Activated CD4-positive, alpha-beta memory T cell treated with anti-CD3 and anti-CD28 coated beads, Interleukin-2, amount 10 ng/mL, durations not matched to agents 7 days and 5 days (primary cell): ENCODE data around the gene XYLT1. TPM values are rescaled to one million over a fixed set of nuclear protein-coding genes. Genes with fewer than 3 reads are reported as not detected.

Experiments
- CTCF ChIA-PET: fragments of 350-600 bp; sonication (Branson Sonifier 250); formaldehyde crosslinking; loops from one replicate; lab custom pipeline; 2021; ENCODE audit warnings: antibody characterized with exemption, inconsistent platforms; lab: Charles Lee
- POLR2A ChIA-PET: fragments of 350-600 bp; sonication (Branson Sonifier 250); formaldehyde crosslinking; loops from one replicate; lab custom pipeline; 2021; ENCODE audit warnings: antibody characterized with exemption; lab: Charles Lee
- DNase-seq: peaks from one replicate; pipeline ENCODE4 v3.0.0-alpha.2; 2020
- H3K27ac Mint-ChIP-seq: one replicate; pipeline ENCODE4 v1.8.0; 2021; ENCODE audit warnings: mild to moderate bottlenecking, mixed read lengths
- H3K27me3 Mint-ChIP-seq: one replicate; pipeline ENCODE4 v1.8.0; 2021; ENCODE audit warnings: mixed read lengths
- H3K36me3 Mint-ChIP-seq: one replicate; pipeline ENCODE4 v1.8.0; 2021; ENCODE audit warnings: low read depth, mixed read lengths
- H3K4me1 Mint-ChIP-seq: one replicate; pipeline ENCODE4 v1.8.0; 2021; ENCODE audit warnings: mixed read lengths
- H3K4me3 Mint-ChIP-seq: one replicate; pipeline ENCODE4 v1.8.0; 2021; ENCODE audit warnings: mild to moderate bottlenecking, mixed read lengths
- H3K9me3 Mint-ChIP-seq: one replicate; pipeline ENCODE4 v1.8.0; 2021; ENCODE audit warnings: mixed read lengths
- total RNA-seq, 2 experiments: library from RNA; stranded (reverse); gene quantifications; one replicate each; pipeline ENCODE4 v1.2.3, GENCODE V29; 2021

Gene XYLT1
- total RNA-seq, 2 experiments from 2014 or later, result 30.2 to 34.9 TPM

DNA sequence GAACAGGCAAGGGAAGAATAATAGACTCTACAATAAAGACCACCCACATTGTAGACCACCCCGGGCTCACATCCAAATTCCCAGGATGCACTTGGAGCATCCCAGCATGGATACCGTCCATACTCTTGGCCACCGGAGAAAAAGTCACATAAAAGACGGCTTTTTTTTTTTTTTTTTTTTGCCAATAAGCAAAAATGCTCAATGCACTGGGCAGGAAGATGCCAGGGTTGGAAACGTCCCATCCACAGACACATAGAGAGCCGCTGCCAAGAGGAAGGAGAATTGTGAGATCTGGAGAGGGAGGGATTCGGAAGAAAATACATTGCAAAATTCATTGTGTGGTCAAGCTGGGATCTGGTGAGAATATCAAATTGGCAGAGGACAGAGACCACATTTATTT lies 286.7 kb downstream of the XYLT1 start:
- CTCF ChIA-PET, result no interaction called here
- H3K36me3 Mint-ChIP-seq, result peaks cover 10% of the 10 kb centered on the region

DNA sequence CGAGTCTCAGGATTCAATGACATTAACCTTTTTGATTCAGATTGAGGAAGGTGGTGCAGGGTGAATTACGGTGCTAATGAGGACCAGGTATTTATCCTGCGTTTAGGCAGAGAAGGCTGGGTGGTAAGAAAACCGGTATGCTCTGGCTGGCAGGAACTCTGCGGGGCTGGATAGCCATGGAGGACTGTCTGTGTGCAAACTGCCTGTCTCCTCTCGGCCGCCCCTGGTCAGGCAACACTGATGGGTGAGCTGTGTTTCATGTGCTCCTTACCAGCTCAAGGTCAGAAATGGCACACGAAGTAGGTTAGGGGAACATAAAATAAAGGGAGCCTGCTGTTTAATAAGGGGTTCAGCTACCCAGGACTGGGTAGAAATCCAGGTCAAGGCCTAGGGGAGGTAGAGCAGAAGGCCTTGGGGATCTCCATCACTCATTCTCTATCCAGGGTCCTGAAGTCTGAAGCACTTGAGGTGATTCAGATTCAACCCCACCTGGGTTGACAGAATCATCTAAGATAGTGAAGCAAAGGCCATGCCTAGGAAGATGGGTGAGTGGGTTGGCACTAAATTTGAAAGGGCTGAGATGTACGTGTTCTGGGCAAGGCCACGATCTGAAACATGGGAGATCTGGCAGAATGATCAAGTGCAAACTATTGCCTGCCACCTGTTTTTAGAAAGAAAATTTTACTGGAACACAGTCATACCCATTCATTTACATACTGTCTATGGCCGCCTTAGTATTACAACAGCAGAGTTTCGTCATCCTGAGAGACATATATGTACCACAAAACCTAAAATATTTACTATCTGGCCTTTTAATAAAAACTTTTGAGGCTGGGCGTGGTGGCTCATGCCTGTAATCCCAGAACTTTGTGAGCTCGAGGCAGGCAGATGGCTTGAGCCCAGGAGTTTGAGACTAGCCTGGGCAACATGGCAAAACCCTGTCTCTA lies 292.5 kb downstream of the XYLT1 start:
- Mint-ChIP-seq H3K27me3 (no peaks in the 10 kb centered on the region), H3K4me1 (peaks cover 7% of the 10 kb centered on the region), H3K4me3 (no peak overlapping the region), H3K27ac (no peak overlapping the region), H3K36me3 (peaks cover 25% of the 10 kb centered on the region), H3K9me3 (no peaks in the 10 kb centered on the region)
- ChIA-PET POLR2A (no interaction called here), CTCF (no interaction called here)
- no peak for DNase-seq

More for the DNA sequence above, 286.7 kb downstream of the XYLT1 start:
- POLR2A ChIA-PET, result no interaction called here
- Mint-ChIP-seq H3K27ac (no peak overlapping the region), H3K4me1 (no peaks in the 10 kb centered on the region), H3K4me3 (no peak overlapping the region), H3K9me3 (no peaks in the 10 kb centered on the region), H3K27me3 (no peaks in the 10 kb centered on the region)
- no peak for DNase-seq

DNA sequence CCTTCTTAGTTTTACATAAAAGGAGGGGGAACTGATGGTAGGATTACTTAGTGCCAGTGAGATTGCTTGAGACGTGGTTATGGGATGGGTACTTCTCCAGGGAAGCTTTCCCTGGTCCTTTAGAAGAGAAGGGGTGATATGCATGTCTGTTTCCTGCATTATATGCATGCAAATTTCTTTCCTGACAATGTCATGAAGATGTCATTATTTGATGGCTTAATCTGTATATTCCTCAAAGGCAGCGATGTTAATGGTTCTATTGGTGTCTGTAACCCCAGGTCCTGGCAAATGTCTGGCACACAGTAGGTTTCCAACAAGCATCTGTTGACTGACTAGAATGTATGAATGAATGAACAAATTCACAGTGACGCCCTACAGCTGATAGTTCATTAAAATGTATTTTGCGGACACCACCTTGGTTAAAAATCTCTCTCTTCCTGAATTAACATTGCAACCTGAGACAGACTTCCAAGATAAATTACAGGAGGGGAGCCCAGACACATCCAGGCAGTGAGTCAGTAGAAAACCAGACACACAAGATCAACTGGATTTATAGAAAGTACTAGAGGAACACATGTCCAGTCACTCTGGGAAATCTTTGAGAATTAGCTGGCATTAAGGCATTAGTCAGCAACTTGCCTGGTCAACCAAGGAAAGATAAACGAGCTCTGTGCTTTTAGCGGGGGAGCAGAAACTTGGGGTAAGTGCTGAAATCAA lies 293.4 kb downstream of the XYLT1 start:
- H3K27ac Mint-ChIP-seq, result no peak overlapping the region
- H3K4me1 Mint-ChIP-seq, result peaks cover 12% of the 10 kb centered on the region
- ChIA-PET POLR2A (no interaction called here), CTCF (no interaction called here)
- H3K4me3 Mint-ChIP-seq, result no peak overlapping the region
- H3K36me3 Mint-ChIP-seq, result peaks cover 30% of the 10 kb centered on the region
- H3K9me3 Mint-ChIP-seq, result no peaks in the 10 kb centered on the region
- no peak for DNase-seq
- no peaks in the 10 kb centered on the region for H3K27me3 Mint-ChIP-seq

DNA sequence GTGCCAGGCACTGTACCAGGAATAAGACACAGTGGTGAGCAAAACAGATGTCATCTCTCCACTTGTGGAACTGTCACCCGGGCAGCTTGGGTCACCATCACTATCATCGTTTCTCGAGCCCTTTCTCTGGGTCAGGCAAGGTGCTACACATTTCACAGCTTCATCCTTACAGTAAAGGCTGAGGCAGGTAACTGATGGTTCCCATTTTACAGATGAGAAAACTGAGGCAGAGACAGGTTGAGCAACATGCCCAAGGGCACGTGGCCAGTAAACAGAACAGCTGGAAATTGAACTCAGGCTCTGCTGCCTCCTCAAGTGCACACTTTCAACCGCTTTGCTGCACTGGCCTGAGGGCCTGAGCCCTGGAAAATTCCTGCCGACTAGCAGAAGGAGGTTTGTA lies 294.6 kb downstream of the XYLT1 start:
- CTCF ChIA-PET, result interaction anchor here (0.6 kb wide), 1 partner anchor 18 kb away, joined by 3 read pairs; no protein-coding TSS in a partner anchor
- H3K4me3 Mint-ChIP-seq, result no peak overlapping the region
- peaks cover 24% of the 10 kb centered on the region for H3K36me3 Mint-ChIP-seq
- peaks cover 13% of the 10 kb centered on the region for H3K4me1 Mint-ChIP-seq
- H3K27me3 Mint-ChIP-seq, result no peaks in the 10 kb centered on the region
- POLR2A ChIA-PET, result no interaction called here
- DNase-seq, result no peak
- no peaks in the 10 kb centered on the region for H3K9me3 Mint-ChIP-seq
- H3K27ac Mint-ChIP-seq, result no peak overlapping the region

DNA sequence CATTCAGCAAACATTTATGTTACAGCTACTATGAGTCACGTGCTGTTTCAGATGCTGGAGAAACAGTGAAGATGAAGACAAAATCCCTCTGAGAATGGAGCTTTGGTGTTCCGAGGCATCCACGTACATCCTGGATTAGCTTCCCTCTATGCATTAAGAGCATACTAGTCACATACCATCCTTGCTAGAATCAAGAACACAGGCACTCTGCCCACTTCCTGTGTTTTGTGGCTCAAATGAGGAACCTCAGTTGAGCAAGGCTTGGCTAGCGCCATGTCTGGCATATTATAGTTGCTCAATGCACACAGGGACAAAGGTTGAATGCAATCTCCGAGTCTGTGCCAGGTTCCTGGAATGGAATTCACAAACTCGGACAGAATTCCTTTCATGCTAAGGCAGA lies 297.5 kb downstream of the XYLT1 start:
- POLR2A ChIA-PET, result no interaction called here
- Mint-ChIP-seq H3K27me3 (no peaks in the 10 kb centered on the region), H3K9me3 (no peaks in the 10 kb centered on the region), H3K36me3 (peaks cover 30% of the 10 kb centered on the region), H3K4me3 (no peak overlapping the region), H3K27ac (no peak overlapping the region), H3K4me1 (peaks cover 13% of the 10 kb centered on the region)
- peak; percentile 19 for DNase-seq
- CTCF ChIA-PET, result no interaction called here

DNA sequence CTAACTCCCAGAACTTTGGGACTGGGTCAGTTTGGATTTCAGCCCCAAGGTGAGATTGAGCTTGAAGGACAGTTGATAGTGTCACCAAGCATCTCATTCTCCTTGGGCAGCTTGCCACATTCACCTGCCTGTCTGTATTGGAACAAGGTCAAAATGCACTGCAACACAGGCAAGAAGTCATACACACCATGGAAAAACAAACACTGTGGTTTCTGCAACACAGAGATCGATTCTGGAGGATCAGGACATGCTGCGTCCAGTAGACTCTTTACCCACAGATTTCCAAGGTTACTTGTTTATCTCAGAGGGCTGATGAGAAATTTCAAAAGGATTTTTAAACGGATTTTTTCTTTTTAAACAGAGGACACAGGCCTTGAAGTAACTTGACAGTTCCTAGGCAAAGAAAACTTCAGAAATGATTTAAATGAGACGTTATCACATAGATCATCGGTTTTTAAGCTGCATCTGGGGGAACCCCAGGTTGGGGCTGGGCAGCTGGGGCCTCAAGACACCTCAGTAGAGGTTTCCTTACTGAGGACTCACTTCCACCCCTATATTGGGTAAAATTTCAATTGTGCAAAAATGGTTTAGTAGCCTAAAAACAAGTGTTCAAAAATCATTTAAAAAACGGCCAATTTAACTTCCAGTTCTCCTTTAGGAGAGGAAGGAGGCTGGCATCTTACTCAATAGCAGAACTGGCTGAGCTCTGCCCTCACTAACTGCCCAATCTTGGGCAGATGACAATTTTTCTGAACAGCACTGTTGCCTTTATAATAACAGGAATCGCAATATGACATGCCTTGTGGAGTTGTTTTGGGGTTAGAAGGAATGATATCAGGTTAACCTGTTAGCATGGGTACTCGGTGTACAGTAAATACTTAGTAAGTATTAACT lies 299.3 kb downstream of the XYLT1 start:
- POLR2A ChIA-PET, result no interaction called here
- peaks cover 13% of the 10 kb centered on the region for H3K4me1 Mint-ChIP-seq
- peaks cover 2% of the 10 kb centered on the region for H3K9me3 Mint-ChIP-seq
- no peak overlapping the region for H3K4me3 Mint-ChIP-seq
- CTCF ChIA-PET, result interaction anchor here (0.5 kb wide), 1 partner anchor 466 kb away, joined by 3 read pairs; no protein-coding TSS in a partner anchor
- peaks cover 32% of the 10 kb centered on the region for H3K36me3 Mint-ChIP-seq
- DNase-seq, result no peak
- H3K27me3 Mint-ChIP-seq, result no peaks in the 10 kb centered on the region
- no peak overlapping the region for H3K27ac Mint-ChIP-seq

DNA sequence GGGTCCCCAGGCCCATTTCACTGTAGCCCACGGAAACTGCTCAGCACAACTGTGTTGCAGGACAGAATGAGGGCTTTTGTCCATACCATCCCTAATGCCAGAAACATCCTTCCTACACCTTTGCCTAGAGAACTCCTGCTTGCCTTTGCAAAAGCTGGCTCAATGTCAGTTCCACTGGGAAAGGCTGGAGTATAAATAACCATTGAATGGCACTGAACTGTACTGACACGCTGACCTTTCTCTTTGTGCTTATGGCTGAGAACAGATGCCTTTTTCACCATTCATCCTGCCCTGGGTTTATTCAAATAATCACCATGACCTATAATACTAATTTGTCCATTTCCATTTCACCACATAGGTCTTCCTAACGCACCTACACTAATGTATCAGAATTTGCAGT lies 300.3 kb downstream of the XYLT1 start:
- no peak overlapping the region for H3K4me3 Mint-ChIP-seq
- no peak overlapping the region for H3K27ac Mint-ChIP-seq
- H3K9me3 Mint-ChIP-seq, result peaks cover 2% of the 10 kb centered on the region
- peaks cover 25% of the 10 kb centered on the region for H3K36me3 Mint-ChIP-seq
- H3K4me1 Mint-ChIP-seq, result peaks cover 13% of the 10 kb centered on the region
- ChIA-PET CTCF (no interaction called here), POLR2A (no interaction called here)
- no peaks in the 10 kb centered on the region for H3K27me3 Mint-ChIP-seq
- no peak for DNase-seq

DNA sequence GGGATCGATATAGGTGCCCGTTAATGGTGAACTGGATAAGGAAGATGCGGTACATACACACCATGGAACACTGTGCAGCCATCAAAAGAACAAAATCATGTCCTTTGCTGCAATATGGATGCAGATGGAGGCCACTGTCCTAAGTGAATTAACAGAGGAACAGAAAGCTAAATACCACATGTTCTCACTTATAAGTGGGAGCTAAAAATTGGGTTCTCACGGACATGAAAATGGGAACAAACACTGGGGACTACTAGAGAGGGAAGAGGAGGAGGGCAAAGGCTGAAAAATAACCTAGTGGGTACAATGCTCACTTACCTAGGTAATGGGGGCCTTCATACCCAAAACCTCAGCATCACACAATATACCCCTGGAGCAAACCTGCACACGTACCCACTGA lies 302.6 kb downstream of the XYLT1 start:
- POLR2A ChIA-PET, result no interaction called here
- no peak overlapping the region for H3K4me3 Mint-ChIP-seq
- H3K9me3 Mint-ChIP-seq, result peaks cover 2% of the 10 kb centered on the region
- DNase-seq, result no peak
- CTCF ChIA-PET, result no interaction called here
- peaks cover 17% of the 10 kb centered on the region for H3K36me3 Mint-ChIP-seq
- H3K27ac Mint-ChIP-seq, result no peak overlapping the region
- no peaks in the 10 kb centered on the region for H3K27me3 Mint-ChIP-seq
- peaks cover 7% of the 10 kb centered on the region for H3K4me1 Mint-ChIP-seq

DNA sequence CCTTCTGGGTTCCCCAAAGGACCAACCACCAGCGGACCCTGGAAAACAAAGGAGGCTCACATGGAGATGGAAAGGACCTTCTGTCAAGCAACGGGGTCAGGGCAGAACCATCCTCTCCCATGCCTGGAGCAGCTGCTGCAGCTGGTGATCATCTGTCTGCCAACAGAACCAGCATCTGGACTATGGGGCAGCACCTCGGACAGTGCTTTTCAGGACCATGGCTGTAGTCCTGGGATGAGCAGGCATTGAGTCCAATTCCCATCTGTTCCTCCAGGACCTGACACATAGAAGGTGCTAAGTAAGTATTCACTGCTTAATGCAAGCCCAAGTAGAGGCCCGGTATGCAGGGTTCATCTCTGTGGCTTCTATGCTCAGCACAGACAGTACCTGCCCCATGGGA lies 304.7 kb downstream of the XYLT1 start:
- CTCF ChIA-PET, result no interaction called here
- Mint-ChIP-seq H3K36me3 (peaks cover 15% of the 10 kb centered on the region), H3K27me3 (no peaks in the 10 kb centered on the region), H3K27ac (no peak overlapping the region), H3K4me1 (peaks cover 1% of the 10 kb centered on the region), H3K9me3 (peaks cover 2% of the 10 kb centered on the region), H3K4me3 (no peak overlapping the region)
- POLR2A ChIA-PET, result no interaction called here
- no peak for DNase-seq

DNA sequence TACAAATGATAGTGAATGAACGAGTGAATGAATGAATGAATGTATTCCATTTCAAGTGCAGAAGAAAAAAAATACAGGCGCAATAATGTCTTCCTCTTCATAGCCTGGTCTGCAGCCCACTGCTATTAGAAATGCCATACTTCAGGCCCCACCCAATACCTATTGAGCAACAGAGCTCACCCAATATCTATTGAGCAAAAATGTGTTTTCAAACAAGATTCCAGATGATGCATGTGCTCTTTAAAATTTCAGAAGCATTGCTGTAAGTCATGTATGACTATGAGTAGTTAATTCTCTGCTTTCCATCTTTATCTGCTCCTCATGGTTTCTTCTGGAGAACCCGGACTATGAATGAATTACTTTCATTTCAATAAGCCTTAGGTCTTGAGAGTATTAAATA lies 308.2 kb downstream of the XYLT1 start:
- H3K9me3 Mint-ChIP-seq, result no peaks in the 10 kb centered on the region
- H3K27me3 Mint-ChIP-seq, result no peaks in the 10 kb centered on the region
- ChIA-PET POLR2A (no interaction called here), CTCF (no interaction called here)
- H3K36me3 Mint-ChIP-seq, result peaks cover 9% of the 10 kb centered on the region
- H3K27ac Mint-ChIP-seq, result no peak overlapping the region
- peaks cover 1% of the 10 kb centered on the region for H3K4me1 Mint-ChIP-seq
- no peak for DNase-seq
- no peak overlapping the region for H3K4me3 Mint-ChIP-seq

DNA sequence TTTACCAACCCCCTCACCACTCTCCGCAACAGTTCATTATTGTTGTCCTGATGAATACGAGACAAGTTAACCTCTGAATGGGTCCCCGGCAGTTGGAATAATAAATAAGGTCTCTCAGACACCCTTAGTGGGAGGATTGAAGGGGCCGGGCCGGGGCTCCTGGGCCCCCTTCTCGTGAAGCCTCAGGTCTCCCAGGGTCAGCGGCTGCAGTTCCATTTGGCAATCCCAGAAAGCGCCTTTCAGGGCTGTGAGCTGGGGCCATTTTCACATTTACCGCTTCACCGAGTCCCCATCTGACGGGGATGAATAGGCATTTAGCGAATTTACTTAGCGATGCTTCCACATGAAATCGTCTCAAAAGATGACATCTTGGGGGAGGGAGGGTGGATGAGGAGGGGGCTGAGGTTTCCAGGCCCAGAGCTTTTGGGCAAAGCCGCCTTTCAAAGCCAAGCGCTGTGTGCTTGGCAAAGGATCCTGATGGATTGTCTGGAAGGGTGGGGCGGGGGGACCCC lies 309.8 kb downstream of the XYLT1 start:
- H3K36me3 Mint-ChIP-seq, result peaks cover 9% of the 10 kb centered on the region
- H3K27me3 Mint-ChIP-seq, result no peaks in the 10 kb centered on the region
- H3K27ac Mint-ChIP-seq, result no peak overlapping the region
- no peak overlapping the region for H3K4me3 Mint-ChIP-seq
- DNase-seq, result no peak
- no peaks in the 10 kb centered on the region for H3K9me3 Mint-ChIP-seq
- CTCF ChIA-PET, result no interaction called here
- POLR2A ChIA-PET, result interaction anchor here (1.2 kb wide), 1 partner anchor 106 kb away, joined by 3 read pairs; no protein-coding TSS in a partner anchor
- peaks cover 1% of the 10 kb centered on the region for H3K4me1 Mint-ChIP-seq

DNA sequence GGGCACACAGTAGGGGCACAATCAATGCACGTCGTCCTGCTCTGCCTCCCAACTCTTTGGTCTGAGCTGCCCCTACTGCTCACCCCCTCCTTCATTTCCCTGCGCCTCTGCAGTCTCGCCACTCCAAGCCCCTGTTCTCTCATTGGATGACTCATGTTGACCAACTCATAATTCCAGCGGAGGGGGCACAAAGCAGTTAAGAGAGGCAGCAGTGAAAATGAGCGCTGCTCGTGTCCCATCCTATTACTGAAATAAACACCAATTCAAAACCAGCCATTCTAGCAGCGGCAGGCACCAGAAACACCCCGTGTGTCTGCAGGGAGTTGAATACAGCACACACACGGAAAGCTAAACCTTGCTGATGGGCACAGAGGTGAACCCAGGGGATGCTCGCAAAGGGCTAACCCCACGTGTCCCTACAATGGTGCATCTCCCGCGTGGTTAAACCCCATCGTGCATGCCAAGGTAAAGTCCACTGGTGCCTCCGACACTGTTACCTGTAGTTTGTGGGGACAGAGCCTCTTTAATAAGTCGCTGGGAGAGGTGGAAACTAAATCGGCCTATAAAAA lies 310.4 kb downstream of the XYLT1 start:
- Mint-ChIP-seq H3K27me3 (no peaks in the 10 kb centered on the region), H3K9me3 (no peaks in the 10 kb centered on the region), H3K27ac (no peak overlapping the region), H3K4me1 (peaks cover 1% of the 10 kb centered on the region), H3K36me3 (peaks cover 9% of the 10 kb centered on the region), H3K4me3 (no peak overlapping the region)
- DNase-seq, result no peak
- POLR2A ChIA-PET, result interaction anchor here (1.2 kb wide), 1 partner anchor 106 kb away, joined by 3 read pairs; no protein-coding TSS in a partner anchor
- CTCF ChIA-PET, result no interaction called here
